Lower lobe of right lung (tissue), 2 donors: ENCODE results near the gene OR2AJ1. TPM values are rescaled to one million over a fixed set of nuclear protein-coding genes. Genes with fewer than 3 reads are reported as not detected.

Experiments
- ATAC-seq, 2 donors: fragments of 200-7000 bp; cut with Tn5 transposase; one replicate each; pipeline ENCODE4 v1.9.1; 2020 to 2022; ENCODE audit warnings: mild to moderate bottlenecking in 2 of 2, moderate library complexity in 2 of 2
- DNase-seq: peaks from one replicate; pipeline ENCODE4 v3.0.0-alpha.2; 2020
- H3K27ac ChIP-seq: fragments of 200-600 bp; one replicate; pipeline ENCODE4 v1.8.0; 2022
- H3K27me3 ChIP-seq: fragments of 200-600 bp; one replicate; pipeline ENCODE4 v1.8.0; 2022; ENCODE audit warnings: low read depth
- H3K36me3 ChIP-seq: fragments of 200-600 bp; one replicate; pipeline ENCODE4 v1.8.0; 2022; ENCODE audit warnings: mild to moderate bottlenecking
- H3K4me1 ChIP-seq: fragments of 200-600 bp; one replicate; pipeline ENCODE4 v1.8.0; 2022
- H3K4me3 ChIP-seq: fragments of 200-600 bp; one replicate; pipeline ENCODE4 v1.8.0; 2022; ENCODE audit warnings: mild to moderate bottlenecking
- H3K9me3 ChIP-seq: fragments of 200-600 bp; one replicate; pipeline ENCODE4 v1.8.0; 2022
- CTCF ChIP-seq: fragments of 200-600 bp; IDR thresholded peaks from one replicate; pipeline ENCODE4 v1.8.0; 2022; ENCODE audit warnings: antibody characterized with exemption, mild to moderate bottlenecking
- intact Hi-C: fragments of 100-400 bp; cut with DNase I; formaldehyde crosslinking; loops from one replicate; pipeline ENCODE4 v1.11.0; 2022
- long read RNA-seq: library from polyadenylated mRNA; unstranded; transcript quantifications from one replicate; pipeline ENCODE4 v2.0.0, GENCODE V29; 2021
- total RNA-seq: library from RNA; stranded (reverse); fragmentation: NEBNext Ultra II Directional; extraction: Animal tissue kit (Norgen Biotek cat#: 25700); gene quantifications from one replicate; pipeline ENCODE4 v1.2.1, GENCODE V29; 2021
- donor health status: DM: no; HTN: yes; CAD: no; lungs with severe emphysema.

OR2AJ1 gene
- not detected for total RNA-seq
- long read RNA-seq = 0 reads

GRCh38 chr1:247924868-247925267 is at the start of gene OR2AJ1:
OR2AJ1 (plus strand) TSS chr1:247924889; CDS start chr1:247933769, 8,880 bp downstream.
- TF ChIP-seq CTCF = no peak
- no peak for ATAC-seq
- intact Hi-C loops = no loop called here

DNA sequence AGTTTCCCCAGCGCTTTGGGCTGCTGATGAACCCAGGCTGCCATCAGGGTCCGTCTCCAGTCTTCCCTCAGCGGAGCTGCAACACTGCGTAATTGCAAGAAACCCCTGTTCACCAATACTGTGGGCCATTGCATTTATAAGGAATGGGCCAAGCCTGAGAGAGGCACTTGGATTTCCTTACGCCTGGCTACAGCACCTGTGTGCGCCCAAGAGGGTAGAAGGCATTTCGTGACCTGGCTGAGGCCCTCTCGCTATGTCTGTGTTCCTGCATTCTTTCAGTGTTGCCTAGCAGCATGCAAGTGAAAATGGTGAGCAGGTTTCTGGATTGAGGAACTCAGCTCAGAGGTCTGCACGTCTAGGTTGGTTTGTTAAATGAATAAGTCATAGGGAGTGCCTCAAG is 41.3 kb upstream of the OR2AJ1 start:
- no peaks in the 10 kb centered on the region for H3K4me1 ChIP-seq
- ATAC-seq (no peak), DNase-seq (no peak)
- intact Hi-C loops = no loop called here
- no peaks in the 10 kb centered on the region for H3K36me3 ChIP-seq
- H3K27ac ChIP-seq = no peak overlapping the region
- no peaks in the 10 kb centered on the region for H3K9me3 ChIP-seq
- H3K4me3 ChIP-seq = no peak overlapping the region
- no peak for TF ChIP-seq CTCF
- H3K27me3 ChIP-seq = no peaks in the 10 kb centered on the region

More at GRCh38 chr1:247924868-247925267, at the start of gene OR2AJ1:
- Histone ChIP-seq H3K4me1 (no peaks in the 10 kb centered on the region), H3K27me3 (no peaks in the 10 kb centered on the region), H3K27ac (no peak within 1 kb of the TSS), H3K9me3 (no peaks in the 10 kb centered on the region), H3K4me3 (no peak within 1 kb of the TSS), H3K36me3 (no peaks in the 10 kb centered on the region)
- no peak for DNase-seq

GRCh38 chr1:247884797-247885413 is 39.8 kb upstream of the OR2AJ1 start:
- TF ChIP-seq CTCF = no peak
- Histone ChIP-seq H3K27ac (no peak overlapping the region), H3K27me3 (no peaks in the 10 kb centered on the region), H3K9me3 (no peaks in the 10 kb centered on the region), H3K4me3 (no peak overlapping the region), H3K36me3 (no peaks in the 10 kb centered on the region), H3K4me1 (no peaks in the 10 kb centered on the region)
- intact Hi-C loops = no loop called here
- no peak for ATAC-seq
- DNase-seq = no peak

GRCh38 chr1:247895163-247895637 is 29.5 kb upstream of the OR2AJ1 start, which contains the start of gene OR2W3:
OR2W3 (plus strand) TSS chr1:247895587; CDS start chr1:247895587, 0 bp downstream.
- Histone ChIP-seq H3K36me3 (no peaks in the 10 kb centered on the region), H3K9me3 (no peaks in the 10 kb centered on the region), H3K27ac (no peak within 1 kb of the TSS), H3K27me3 (no peaks in the 10 kb centered on the region), H3K4me1 (no peaks in the 10 kb centered on the region), H3K4me3 (no peak within 1 kb of the TSS)
- ATAC-seq = no peak
- no peak for DNase-seq
- TF ChIP-seq CTCF = no peak
- intact Hi-C loops = no loop called here

GRCh38 chr1:247895976-247896375 is 28.7 kb upstream of the OR2AJ1 start:
- no peaks in the 10 kb centered on the region for H3K4me1 ChIP-seq
- no peak overlapping the region for H3K4me3 ChIP-seq
- no peak for TF ChIP-seq CTCF
- H3K36me3 ChIP-seq = no peaks in the 10 kb centered on the region
- intact Hi-C loops = no loop called here
- H3K27ac ChIP-seq = no peak overlapping the region
- ATAC-seq (no peak), DNase-seq (no peak)
- H3K9me3 ChIP-seq = no peaks in the 10 kb centered on the region
- no peaks in the 10 kb centered on the region for H3K27me3 ChIP-seq
